Dermis microvascular lymphatic vessel endothelial cell (primary cell): ENCODE measurements around the gene CCRL2. TPM values are rescaled to one million over a fixed set of nuclear protein-coding genes. Genes with fewer than 3 reads are reported as not detected.
"Not testable (repeated sequence)": the region's sequence is repeated elsewhere in the genome, so short reads cannot be mapped to it uniquely, and the experiment has no call there.

Experiments
- DNase-seq, 2 donors: peaks; one replicate each; pipeline versions ENCODE4 v3.0.0 to v3.0.0-alpha.2; 2010; ENCODE audit warnings: low read depth in 2 of 2
- total RNA-seq: library from RNA; depleted of rRNA; stranded (reverse); fragments of >200 nt; gene quantifications from 2 replicates; pipeline ENCODE4 v1.2.1, GENCODE V29; 2014

CCRL2 gene
- total RNA-seq, 1 donor from 2014 or later: 1.3 TPM

DNA sequence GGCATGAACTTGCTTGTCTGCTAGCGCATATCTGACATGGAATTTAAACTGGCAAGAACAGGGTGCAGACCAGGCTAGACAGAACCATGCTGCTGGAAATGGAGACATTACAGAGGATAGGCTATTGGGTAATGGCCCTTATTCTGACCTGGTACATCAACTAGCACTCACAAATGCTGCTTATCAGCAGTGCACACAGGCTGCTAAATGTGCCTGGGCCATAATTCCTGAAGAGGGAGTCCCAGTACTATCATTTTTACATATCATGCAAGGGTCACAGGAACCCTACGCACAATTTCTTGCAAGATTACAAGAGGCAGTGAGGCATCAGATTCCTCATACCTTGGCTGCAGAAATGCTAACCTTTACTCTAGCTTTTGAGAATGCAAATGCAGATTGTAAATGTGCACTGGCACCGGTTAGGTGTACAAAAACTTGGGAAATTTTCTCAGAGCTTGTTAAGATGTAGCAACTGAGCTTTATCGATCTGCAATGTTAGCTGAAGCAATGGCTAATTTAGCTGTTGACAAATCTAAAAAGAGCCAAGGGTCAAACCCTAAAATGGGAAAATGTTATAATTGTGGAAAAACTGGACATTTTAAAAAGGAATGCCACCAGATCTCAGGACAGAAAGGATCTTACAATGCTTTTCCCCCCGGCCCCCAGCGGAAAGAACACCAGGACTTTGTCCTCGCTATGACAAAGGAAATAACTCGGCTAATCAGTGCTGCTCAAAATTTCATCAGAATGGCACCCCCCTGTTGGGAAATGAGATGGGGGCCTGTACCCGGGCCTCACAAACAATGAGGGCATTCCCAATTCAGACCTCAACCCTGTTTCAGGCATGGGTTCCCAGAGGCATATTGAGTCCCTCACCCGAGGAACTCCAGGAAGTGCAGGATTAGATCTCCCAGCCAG is 21.1 kb downstream of the CCRL2 start:
- DNase-seq: no peak

DNA sequence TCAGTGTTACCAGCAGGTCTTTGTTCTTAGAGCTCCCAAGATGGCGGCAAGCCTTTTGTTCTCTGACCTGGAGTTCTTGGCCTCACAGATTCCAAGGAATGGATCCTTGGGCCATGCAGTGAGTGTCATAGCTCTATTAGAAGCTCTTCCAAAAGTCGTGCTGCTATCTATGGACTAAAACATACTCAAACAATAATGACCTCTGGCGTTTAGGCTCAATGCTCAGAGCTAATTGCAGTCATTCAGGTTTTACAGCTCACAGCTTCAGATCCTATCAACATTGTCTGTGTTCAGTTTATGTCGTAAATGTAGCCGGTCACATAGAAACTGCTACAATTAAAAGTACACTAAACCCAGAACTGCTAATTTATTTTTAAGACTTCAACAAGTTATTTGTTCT is 22.2 kb downstream of the CCRL2 start:
- DNase-seq: no peak

DNA sequence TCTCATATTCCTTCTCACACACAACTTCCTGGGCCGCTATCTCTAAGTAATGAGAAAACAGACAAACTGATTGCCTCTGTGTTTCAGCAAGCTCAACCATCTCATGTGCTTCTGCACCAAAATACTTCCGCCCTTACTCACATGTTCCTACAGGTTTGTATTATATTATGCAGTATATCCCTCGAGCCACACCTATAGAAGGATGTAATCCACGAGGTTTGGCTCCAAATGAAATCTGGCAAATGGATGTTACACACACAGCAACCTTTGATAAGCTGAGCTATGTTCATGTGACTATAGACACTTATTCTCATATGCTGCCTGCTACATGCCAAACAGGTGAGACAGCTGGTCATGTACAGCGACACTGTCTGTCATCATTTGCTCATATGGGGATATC is 22.6 kb downstream of the CCRL2 start:
- no peak for DNase-seq

DNA sequence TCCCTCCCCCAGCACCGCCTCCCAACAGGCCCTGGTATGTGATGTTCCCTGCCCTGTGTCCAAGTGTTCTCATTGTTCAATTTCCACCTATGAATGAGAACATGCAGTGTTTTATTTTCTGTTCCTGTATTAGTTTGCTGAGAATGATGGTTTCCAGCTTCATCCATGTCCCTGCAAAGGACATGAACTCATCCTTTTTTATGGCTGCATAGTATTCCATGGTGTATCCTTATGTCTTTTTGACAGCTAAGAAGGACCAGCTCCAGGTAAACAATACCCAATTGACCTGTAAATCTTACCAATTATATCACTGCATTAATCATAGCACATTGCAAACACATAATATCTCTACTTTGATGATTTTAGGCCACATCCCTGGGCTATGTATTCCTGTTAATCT is 23.8 kb downstream of the CCRL2 start:
- not testable (repeated sequence) for DNase-seq

DNA sequence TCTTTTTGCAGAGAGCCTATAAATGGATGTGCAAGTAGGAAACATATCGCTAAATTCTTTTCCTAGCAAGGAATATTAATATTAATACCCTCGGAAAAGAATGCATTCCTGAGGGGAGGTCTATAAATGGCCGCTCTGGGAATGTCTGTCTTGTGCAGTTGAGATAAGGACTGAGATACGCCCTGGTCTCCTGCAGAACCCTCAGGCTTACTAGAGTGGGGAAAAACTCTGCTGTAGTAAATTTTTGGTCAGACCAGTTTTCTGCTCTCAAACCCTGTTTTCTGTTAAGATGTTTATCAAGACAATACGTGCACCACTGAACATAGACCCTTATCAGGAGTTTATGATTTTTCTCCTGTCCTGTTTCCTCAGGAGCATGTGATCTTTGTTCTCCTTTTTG is 24.8 kb downstream of the CCRL2 start:
- not testable (repeated sequence) for DNase-seq

DNA sequence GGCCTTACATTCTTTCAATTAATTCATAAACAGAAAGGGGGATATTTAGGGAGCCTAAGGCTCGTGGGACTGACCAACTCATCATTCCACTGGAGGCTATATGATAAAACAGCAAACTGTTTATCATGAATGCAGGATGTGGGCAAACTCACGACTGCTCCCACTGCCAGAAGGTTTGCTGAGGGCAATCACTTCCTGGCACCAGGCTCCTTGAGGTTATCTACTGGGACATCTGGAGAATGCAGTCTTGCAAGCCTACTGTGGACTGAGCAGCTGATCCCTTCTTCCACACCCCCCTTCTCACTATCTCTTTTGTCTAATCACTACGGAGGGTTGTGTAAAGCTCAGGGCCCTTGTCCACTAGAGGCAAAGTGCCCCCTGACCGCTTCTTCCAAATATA is 26.1 kb downstream of the CCRL2 start:
- DNase-seq: not testable (repeated sequence)

DNA sequence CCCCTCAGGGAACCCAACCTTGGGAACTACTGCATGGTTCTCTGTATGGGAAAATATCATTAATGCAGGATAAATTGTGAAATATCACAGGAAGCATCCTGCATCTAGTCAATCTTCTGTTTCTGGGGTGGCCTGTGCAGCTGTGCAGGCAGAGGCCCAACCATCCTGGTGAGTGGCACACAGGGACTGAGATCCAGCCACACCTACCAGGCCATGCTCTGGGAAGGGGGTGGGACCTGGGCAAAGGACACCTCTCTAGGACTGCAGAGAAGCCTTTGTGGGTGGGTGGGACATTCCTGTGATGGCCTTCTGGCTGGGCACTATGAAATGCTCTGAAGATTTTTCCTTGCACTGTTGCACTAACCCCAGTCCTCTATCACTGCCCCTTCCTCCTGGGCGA is 26.8 kb downstream of the CCRL2 start:
- no peak for DNase-seq

DNA sequence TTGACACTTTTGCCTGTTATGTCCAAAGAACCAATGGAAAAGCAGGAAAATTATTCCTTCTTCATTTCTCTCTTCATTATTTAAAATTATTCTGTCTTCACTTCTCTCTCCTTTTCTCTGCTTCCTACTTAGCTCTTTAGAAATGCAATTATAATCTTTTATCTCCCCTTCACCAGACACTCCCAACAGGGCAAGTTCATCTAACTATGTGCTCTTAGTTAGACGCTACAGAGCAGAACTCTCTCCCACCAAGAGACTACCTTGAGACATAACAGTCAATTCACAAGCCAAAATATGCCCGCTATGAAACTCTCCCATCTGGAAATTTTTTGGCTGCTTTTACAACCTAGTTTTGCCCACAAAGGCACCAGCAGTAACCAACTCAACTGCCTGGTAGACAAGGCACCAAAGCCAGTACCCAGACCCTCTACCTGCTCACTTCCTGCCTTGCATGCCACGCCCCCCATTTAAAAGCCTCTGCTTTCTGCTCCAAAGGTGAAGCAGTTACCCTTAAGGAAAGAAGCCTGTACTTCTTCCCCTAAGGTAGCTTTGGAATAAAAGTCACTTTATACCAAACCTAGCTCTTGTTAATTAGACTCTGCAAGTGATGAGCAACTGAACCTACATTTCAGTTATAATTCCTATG is 28.1 kb downstream of the CCRL2 start:
- no peak for DNase-seq

DNA sequence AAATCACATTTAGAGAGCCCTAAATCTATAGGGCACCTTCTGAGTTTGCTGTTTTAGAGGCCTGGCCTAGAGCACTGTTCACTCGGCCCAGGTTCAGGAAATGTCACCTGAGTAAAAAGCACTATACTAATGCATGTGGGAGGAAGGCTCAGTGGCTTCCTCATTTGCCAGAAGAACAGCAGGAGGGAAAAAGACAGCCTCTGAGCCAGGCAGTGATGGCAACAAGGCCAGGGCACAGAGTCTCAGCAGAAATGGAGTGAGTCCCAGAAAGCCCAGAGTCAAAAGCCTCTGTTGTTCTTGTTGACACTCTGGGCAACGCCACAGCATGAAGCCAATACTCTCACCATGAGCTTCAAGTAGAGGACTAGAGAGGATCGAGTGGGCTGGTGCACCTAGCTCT is 31.8 kb downstream of the CCRL2 start:
- DNase-seq: no peak

DNA sequence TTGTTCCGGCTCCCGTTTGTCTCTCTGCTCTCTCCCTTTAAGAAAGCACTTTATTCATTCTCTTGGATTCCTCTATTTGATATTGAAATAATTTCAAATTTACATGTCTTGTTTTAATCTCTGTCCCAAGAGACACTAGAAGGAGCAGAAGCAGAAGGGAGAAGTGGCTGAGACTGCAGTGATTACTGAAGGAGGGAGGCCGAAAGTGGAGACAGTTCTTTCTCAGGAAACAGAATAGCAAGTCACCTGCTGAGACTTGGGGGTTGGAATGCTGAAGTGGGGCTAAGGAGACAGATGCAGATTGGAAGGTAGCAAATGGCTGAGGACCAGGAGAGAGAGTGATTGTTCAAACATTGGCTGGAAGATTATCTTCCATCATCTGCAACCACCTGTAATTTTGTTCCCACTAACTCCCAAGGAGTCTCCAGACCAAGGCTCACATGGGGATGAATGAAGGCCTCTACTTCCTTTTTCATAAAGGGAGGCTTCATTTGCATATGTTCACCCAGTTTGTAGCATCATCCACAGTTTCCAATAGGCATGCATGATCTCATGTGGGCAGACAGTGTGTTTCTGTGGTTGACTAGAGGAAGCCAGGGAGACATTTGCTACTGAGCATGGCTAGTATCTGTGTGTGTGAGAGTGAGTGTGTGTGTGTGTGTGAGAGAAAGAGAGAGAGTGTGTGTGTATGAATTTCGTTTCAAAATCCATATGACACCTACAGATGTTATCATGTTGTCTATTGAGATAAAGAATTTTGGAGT is 33.7 kb downstream of the CCRL2 start:
- DNase-seq: no peak

DNA sequence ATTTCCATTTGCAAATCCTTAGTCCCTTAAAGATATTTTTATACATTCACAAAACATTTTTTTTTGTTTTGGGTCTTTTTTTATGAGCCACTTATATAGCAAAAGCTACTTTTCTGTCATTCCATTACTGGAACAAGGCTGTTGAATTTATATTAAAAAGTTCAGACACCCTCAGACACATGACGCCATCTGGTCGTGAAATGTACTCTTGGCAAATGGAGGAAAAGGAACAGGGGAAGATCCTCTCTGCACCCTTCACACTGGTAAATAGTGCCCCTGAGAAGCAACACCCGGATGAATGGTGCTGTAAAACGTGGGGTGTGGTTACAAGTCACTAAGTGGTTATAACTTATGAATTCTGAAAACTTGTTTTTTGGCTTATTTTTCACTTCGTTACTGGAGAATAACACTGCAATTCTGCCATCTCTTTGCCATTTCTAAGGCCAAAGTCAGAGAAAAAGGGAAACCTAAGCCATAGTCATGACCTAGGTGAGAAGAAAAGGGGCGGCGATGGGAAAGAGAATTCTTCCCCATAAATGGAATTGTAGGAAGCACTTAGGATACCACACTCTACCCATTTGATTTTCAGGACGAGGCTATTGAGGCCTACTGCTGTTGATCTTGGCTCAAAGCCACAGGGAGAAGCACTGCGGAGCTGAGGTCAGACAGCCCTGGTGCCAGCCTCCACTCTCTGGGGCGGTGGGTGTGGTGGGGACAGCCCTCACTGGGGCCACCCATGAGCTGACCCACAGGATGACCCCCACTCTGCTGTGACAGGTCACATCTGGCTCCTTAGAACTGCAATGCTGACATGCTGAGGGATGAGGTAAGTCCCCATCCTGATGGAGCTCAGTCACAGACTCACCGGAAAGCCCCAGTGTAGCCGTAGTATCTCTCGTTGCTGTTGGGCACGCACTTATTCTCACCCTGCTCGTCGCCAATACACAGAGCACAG is 35.8 kb downstream of the CCRL2 start:
- peak in 1 of 2 donors; percentile 38 for DNase-seq

DNA sequence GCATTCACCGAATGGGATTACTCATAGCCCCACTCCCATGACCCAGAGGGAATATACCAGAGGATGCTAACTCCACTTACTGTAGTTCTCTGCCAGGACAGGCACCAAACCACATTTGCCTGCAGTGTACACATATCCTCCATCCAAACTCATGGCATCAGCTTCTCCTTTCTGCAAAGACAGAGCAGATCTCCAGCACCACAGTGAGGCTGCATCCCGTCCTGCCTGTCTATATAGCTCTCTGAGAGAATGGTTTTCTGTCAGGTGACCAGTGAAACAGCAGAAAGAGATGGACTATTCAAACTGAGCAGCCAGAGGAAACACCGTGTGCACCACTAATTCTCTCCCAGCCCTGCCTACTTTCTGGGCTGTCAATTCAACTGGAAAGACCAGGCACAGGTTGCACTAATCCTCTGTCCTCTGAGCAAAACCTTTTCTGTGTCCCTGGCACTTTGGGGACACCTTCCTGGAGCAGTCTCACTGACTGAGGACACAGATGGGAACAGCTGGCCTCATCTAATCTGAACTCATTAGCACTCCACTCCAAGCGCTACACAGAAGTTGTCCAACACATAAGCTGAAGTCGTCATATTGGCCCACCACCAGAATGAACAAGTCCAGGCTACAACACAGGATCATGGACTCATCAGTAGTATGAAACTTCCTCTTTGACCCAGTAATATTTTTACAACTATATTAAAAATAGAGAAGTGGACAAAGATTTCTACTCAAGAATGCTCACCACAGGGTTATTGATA is 40.3 kb downstream of the CCRL2 start:
- no peak for DNase-seq

DNA sequence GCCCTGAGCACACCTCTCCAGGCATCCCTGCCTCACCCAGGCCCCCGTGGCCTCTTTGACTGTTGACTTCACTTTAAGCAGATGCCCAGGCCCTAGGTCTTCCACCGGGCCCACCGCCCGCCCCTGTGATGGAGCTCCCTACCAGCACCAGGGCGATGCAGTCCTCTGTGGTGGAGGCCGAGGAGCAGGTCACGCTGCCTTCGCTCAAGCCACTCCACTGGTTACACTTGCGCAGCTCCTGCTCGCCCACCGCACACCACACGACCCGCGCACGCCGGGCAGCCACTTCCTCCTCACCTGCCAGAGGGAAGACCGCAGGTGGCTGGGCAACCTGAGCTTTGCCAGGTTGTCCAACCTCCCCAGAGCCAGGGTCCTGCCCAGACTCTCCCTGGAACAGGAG is 41.7 kb downstream of the CCRL2 start:
- DNase-seq: no peak

DNA sequence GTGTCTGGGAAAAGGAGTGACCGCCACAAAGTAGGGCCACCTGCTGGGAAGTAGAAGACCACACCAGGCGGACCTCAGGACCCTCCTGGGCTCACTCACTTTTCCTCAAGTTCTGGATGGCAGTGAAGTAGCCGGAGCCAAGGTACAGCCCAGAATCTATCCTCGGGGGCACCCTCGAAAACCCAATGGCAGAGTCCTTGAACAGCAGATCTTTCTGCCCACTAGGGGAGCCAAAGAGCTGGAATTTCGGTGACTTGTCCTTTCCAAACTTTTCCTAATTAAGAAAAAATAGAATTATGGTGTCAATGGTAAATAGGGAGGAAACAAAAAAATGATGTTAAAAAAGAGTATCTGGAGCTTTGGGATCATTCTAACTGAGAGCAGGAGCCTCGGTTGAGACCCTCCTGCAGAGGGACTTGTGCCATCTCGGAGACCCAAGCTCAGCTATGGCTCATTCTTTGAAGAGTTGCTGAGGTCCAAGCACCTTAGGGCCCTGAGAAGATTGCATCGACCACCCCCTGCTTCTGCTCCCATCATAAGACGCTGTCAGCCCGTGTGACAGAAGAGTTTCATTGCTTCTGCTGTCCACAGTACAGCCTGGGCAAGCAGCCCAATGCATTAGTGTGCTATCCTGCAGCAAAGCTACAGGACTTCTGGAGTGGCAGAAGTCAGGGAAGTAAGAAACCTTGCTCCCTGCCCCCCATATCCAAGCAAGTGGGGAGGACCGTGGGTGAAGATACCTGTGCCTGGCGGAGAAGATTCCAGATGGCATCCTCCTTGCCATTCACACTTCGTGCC is 42.9 kb downstream of the CCRL2 start:
- DNase-seq: no peak

DNA sequence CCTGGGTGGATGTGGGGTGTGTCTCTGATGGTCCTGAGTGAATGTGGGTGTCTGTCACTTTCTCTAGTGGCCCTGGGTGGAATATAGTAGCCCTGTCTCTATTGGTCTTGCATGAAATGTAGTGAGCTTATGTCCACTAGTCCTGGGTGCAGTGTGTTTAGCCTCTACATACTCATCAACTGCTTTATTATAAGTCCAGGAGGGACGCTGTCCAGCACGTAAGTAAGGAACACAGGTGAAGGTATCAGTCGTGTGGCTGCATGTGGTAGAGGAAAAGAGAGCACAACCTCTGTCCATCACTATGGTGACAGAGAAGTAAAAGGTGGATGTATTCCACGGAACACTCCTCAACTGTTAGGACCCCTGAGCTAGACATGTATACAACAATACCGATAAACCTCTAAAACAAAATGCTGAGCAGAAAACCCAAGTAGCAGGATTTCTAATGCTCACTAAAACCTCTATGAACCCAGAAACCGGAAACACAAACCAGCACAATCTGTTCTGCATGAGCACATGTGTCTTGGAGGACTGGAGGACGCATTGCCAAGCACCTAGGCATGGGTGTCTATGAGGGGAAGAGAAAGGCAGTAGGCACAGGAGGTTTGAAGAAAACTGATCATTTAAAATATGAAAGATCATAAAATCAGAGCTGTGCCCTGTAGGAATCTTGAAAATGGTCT is 46.6 kb downstream of the CCRL2 start:
- no peak for DNase-seq

DNA sequence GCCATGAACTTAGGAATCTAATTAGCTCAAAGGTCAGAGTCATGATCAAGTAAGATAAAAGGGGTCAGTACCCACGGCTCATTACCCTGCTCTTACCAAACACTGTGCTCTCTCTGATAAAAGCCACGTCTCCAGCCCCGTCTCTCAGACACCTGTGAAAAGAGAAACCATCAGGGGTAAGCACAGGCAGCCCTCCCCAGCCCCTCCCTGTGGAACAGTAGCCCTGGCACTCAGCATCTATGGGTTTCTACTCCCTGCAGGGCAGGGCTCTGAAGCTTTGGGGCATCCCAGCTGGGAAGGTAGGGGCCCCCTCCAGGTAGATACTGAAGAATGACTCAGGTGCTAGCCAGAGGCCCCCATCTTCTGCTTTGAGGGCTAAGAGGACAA is 47.1 kb downstream of the CCRL2 start:
- no peak for DNase-seq

DNA sequence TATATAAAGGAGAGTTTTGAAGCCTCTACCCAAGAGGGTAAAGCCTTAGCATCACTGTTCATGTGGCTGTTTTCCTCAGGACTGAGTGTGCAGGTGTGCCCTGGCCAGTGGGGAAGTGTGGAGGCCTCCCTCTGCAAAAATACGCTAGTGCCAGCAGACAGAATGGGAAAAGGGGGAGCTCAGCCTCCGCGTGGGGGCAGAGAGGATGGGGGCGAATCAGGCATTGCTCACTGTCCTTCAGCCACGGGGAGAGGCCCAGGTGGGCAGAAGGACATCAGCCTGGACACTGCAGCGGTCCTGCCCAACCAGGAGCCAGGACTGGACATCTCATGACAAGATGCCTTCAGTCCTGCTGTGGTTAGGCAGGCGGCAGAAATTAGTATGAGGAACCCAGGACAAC is 47.5 kb downstream of the CCRL2 start:
- no peak for DNase-seq

DNA sequence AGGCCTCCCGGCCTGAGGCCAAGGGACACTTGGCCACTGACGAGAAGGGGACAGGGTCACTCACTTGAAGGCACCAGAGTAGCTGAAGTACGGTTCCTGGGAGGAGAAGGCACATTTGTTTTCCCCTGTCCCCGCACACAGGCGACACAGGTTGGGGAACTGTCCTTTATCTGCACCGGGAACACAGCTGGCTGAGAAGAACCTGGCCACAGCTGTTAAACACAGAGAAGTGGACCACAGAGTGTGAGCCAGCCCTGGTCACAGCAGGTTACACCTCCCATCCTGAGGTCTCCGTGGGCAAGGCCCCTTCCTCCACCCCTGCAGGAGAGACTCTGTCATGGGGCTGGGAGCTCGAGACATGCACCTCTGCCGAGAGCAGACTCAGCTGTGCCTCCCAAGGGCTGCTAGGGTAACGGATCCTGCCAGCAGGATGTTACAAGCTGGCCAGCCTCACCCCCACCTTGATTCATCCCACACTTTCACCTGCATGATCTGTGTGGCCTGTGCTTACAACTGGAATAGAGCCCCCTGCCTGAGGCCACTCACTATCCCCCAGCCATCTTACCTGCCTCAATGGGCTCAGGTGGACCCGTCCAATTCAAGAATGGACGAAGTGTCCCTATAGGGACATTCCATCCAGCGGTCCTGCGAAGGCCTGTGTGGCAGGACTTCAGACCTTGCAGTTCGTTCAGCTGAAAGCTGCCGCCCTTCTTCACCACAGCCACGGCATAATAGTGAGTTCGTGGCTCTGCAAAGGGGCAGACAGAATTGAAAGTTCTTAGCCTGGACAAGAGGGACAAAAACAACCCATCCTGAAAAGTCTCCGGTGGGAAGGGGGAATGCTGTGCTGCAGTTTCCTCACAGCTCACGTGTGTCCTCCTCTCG is 48.4 kb downstream of the CCRL2 start:
- no peak for DNase-seq
